Stomach (tissue), 4 donors: Measurements from ENCODE around the gene RER1.

ENCODE experiments used
- EP300 ChIP-seq: sonication (generic); formaldehyde crosslinking; IDR thresholded peaks from one replicate; pipeline ENCODE4 v1.6.1; 2017; ENCODE audit warnings: antibody characterized with exemption
- TF ChIP-seq, protein P1 (sequence below), 7 experiments: fragments of 450-650 bp in 4 of 7; fragments of 200-600 bp in 3 of 7; sonication (generic) in 3 of 7; IDR thresholded peaks; one replicate each; pipeline ENCODE4 v1.5.1; 2016 to 2019; ENCODE audit warnings: antibody characterized with exemption in 7 of 7, control low read depth in 2 of 7, mild to moderate bottlenecking in 1 of 7

GRCh38 chr1:2342384-2343022 lies 49.1 kb upstream of the RER1 start:
- no peak for TF ChIP-seq EP300
- TF ChIP-seq, protein P1, sequence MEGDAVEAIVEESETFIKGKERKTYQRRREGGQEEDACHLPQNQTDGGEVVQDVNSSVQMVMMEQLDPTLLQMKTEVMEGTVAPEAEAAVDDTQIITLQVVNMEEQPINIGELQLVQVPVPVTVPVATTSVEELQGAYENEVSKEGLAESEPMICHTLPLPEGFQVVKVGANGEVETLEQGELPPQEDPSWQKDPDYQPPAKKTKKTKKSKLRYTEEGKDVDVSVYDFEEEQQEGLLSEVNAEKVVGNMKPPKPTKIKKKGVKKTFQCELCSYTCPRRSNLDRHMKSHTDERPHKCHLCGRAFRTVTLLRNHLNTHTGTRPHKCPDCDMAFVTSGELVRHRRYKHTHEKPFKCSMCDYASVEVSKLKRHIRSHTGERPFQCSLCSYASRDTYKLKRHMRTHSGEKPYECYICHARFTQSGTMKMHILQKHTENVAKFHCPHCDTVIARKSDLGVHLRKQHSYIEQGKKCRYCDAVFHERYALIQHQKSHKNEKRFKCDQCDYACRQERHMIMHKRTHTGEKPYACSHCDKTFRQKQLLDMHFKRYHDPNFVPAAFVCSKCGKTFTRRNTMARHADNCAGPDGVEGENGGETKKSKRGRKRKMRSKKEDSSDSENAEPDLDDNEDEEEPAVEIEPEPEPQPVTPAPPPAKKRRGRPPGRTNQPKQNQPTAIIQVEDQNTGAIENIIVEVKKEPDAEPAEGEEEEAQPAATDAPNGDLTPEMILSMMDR (IDR thresholded peaks at IDR 0.05), result no peak
